Suprapubic skin (tissue), 4 donors: Measurements from ENCODE around the gene METAP2. TPM values are rescaled to one million over a fixed set of nuclear protein-coding genes. Genes with fewer than 3 reads are reported as not detected.
"Not testable (repeated sequence)": the region's sequence is repeated elsewhere in the genome, so short reads cannot be mapped to it uniquely, and the experiment has no call there.

Source experiments
- DNase-seq, 2 donors: peaks; one replicate each; pipeline ENCODE4 v3.0.0-alpha.2; 2019; ENCODE audit warnings: low spot score in 2 of 2
- H3K27ac ChIP-seq: fragments of 200-600 bp; sonication (generic); one replicate; pipeline ENCODE4 v1.5.1; 2019
- H3K27me3 ChIP-seq: fragments of 200-600 bp; sonication (generic); one replicate; pipeline ENCODE4 v1.5.1; 2019
- H3K36me3 ChIP-seq: fragments of 200-600 bp; sonication (generic); one replicate; pipeline ENCODE4 v1.5.1; 2019
- H3K4me1 ChIP-seq: fragments of 200-600 bp; sonication (generic); one replicate; pipeline ENCODE4 v1.5.1; 2019
- H3K4me3 ChIP-seq: fragments of 200-600 bp; sonication (generic); one replicate; pipeline ENCODE4 v1.5.1; 2019; ENCODE audit warnings: mild to moderate bottlenecking
- H3K9me3 ChIP-seq: fragments of 200-600 bp; sonication (generic); one replicate; pipeline ENCODE4 v1.5.1; 2019
- CTCF ChIP-seq, 2 donors: fragments of 200-600 bp in 1 of 2; fragments of 450-650 bp in 1 of 2; sonication (generic) in 1 of 2; IDR thresholded peaks; one replicate each; pipeline ENCODE4 v1.5.1; 2016 to 2019; ENCODE audit warnings: antibody characterized with exemption in 2 of 2, mild to moderate bottlenecking in 1 of 2, moderate library complexity in 1 of 2
- EP300 ChIP-seq: sonication (generic); formaldehyde crosslinking; IDR thresholded peaks from one replicate; pipeline ENCODE4 v1.6.1; 2017; ENCODE audit warnings: antibody characterized with exemption
- POLR2A ChIP-seq, 2 donors: fragments of 450-650 bp; IDR thresholded peaks; one replicate each; pipeline ENCODE4 v1.6.1; 2017; ENCODE audit warnings: antibody characterized with exemption in 2 of 2, mild to moderate bottlenecking in 2 of 2, moderate library complexity in 2 of 2
- POLR2AphosphoS5 ChIP-seq, 3 donors: sonication (generic); formaldehyde crosslinking; IDR thresholded peaks; one replicate each; pipeline ENCODE4 v1.6.1; 2017; ENCODE audit warnings: antibody characterized with exemption in 3 of 3
- WGBS: methylation state at CpG from one replicate; pipeline ENCODE4 v1.1.5; 2018; 5-methylcytosine and 5-hydroxymethylcytosine counted together
- total RNA-seq, 4 donors: library from RNA; depleted of rRNA; stranded (reverse); fragments of >200 nt; gene quantifications; one replicate each; pipeline ENCODE4 v1.1.0, GENCODE V29; 2016

METAP2 gene
- total RNA-seq, 4 donors from 2014 or later: 44.7 to 72.6 (median 61.8) TPM

- Histone ChIP-seq H3K27me3 (no peaks in the 10 kb centered on the region), H3K9me3 (peaks cover 9% of the 10 kb centered on the region), H3K4me3 (no peak overlapping the region), H3K27ac (no peak overlapping the region), H3K36me3 (no peaks in the 10 kb centered on the region), H3K4me1 (no peaks in the 10 kb centered on the region)
- no peak for DNase-seq
- WGBS: 77% methylated on average over 1 of the region's 1 CpG
- TF ChIP-seq POLR2A (IDR thresholded peaks at IDR 0.05) (no peak), POLR2AphosphoS5 (IDR thresholded peaks at IDR 0.05) (no peak), EP300 (no peak), CTCF (IDR thresholded peaks at IDR 0.05) (no peak)
Observed at GRCh38 chr12:95460105-95460504, 13.8 kb upstream of the METAP2 start.

GRCh38 chr12:95460896-95461295 lies 13.1 kb upstream of the METAP2 start:
- no peak for TF ChIP-seq EP300
- no peak for TF ChIP-seq CTCF (IDR thresholded peaks at IDR 0.05)
- TF ChIP-seq POLR2A (IDR thresholded peaks at IDR 0.05): no peak
- TF ChIP-seq POLR2AphosphoS5 (IDR thresholded peaks at IDR 0.05): no peak
- H3K9me3 ChIP-seq: peaks cover 9% of the 10 kb centered on the region
- DNase-seq: no peak
- no peaks in the 10 kb centered on the region for H3K27me3 ChIP-seq
- 71% methylated on average over 1 of the region's 1 CpG for WGBS
- H3K36me3 ChIP-seq: no peaks in the 10 kb centered on the region
- H3K4me3 ChIP-seq: no peak overlapping the region
- no peaks in the 10 kb centered on the region for H3K4me1 ChIP-seq
- no peak overlapping the region for H3K27ac ChIP-seq

GRCh38 chr12:95462081-95462480 lies 11.9 kb upstream of the METAP2 start:
- 90% methylated on average over 4 of the region's 4 CpGs for WGBS
- Histone ChIP-seq H3K36me3 (no peaks in the 10 kb centered on the region), H3K27me3 (no peaks in the 10 kb centered on the region), H3K4me3 (no peak overlapping the region), H3K27ac (no peak overlapping the region), H3K4me1 (no peaks in the 10 kb centered on the region), H3K9me3 (peaks cover 9% of the 10 kb centered on the region)
- no peak for TF ChIP-seq CTCF (IDR thresholded peaks at IDR 0.05)
- no peak for TF ChIP-seq EP300
- no peak for TF ChIP-seq POLR2A (IDR thresholded peaks at IDR 0.05)
- TF ChIP-seq POLR2AphosphoS5 (IDR thresholded peaks at IDR 0.05): no peak
- no peak for DNase-seq

- 96% methylated on average over 2 of the region's 2 CpGs for WGBS
- Histone ChIP-seq H3K4me1 (no peaks in the 10 kb centered on the region), H3K27ac (no peak overlapping the region), H3K36me3 (no peaks in the 10 kb centered on the region), H3K4me3 (no peak overlapping the region), H3K9me3 (peaks cover 9% of the 10 kb centered on the region), H3K27me3 (no peaks in the 10 kb centered on the region)
- no peak for TF ChIP-seq POLR2AphosphoS5 (IDR thresholded peaks at IDR 0.05)
- DNase-seq: no peak
Observed at GRCh38 chr12:95462551-95462950, 11.4 kb upstream of the METAP2 start.

- no peak overlapping the region for H3K4me3 ChIP-seq
- TF ChIP-seq CTCF (IDR thresholded peaks at IDR 0.05) (no peak), POLR2A (IDR thresholded peaks at IDR 0.05) (no peak), EP300 (no peak), POLR2AphosphoS5 (IDR thresholded peaks at IDR 0.05) (no peak)
- no peak overlapping the region for H3K27ac ChIP-seq
- no peaks in the 10 kb centered on the region for H3K36me3 ChIP-seq
- peaks cover 9% of the 10 kb centered on the region for H3K9me3 ChIP-seq
- no peaks in the 10 kb centered on the region for H3K4me1 ChIP-seq
- DNase-seq: no peak
- H3K27me3 ChIP-seq: no peaks in the 10 kb centered on the region
- WGBS: 68% methylated on average over 4 of the region's 4 CpGs
Observed at GRCh38 chr12:95463050-95463449, 10.9 kb upstream of the METAP2 start.

GRCh38 chr12:95463776-95464175 lies 10.2 kb upstream of the METAP2 start:
- H3K4me3 ChIP-seq, H3K36me3 ChIP-seq, H3K4me1 ChIP-seq, H3K27ac ChIP-seq, H3K27me3 ChIP-seq, DNase-seq, H3K9me3 ChIP-seq: not testable (repeated sequence)
- WGBS: 77% methylated on average over 4 of the region's 4 CpGs
